CD8-positive, alpha-beta memory T cell (primary cell): ENCODE measurements around the gene TNFRSF4. TPM values are rescaled to one million over a fixed set of nuclear protein-coding genes. Genes with fewer than 3 reads are reported as not detected.

Experiments used
- CTCF ChIA-PET: fragments of 350-600 bp; sonication (Branson Sonifier 250); formaldehyde crosslinking; loops from one replicate; lab custom pipeline; 2021; ENCODE audit warnings: antibody characterized with exemption; lab: Charles Lee
- POLR2A ChIA-PET: fragments of 350-600 bp; sonication (Branson Sonifier 250); formaldehyde crosslinking; loops from one replicate; lab custom pipeline; 2021; ENCODE audit warnings: antibody characterized with exemption; lab: Charles Lee
- DNase-seq, 5 donors: peaks; one replicate each; pipeline versions ENCODE4 v3.0.0 to v3.0.0-alpha.2; 2020 to 2022; ENCODE audit warnings: mixed read lengths in 1 of 5
- H3K27ac ChIP-seq: one replicate; pipeline ENCODE4 v1.7.0; 2013; ENCODE audit warnings: low read depth, mild to moderate bottlenecking, low read length, moderate library complexity
- H3K27me3 ChIP-seq: 2 replicates; pipeline ENCODE4 v1.7.0; 2013; ENCODE audit warnings: low read length, mild to moderate bottlenecking; ENCODE audit not compliant: insufficient read depth, poor library complexity, severe bottlenecking
- H3K36me3 ChIP-seq: 2 replicates; pipeline ENCODE4 v1.7.0; 2013; ENCODE audit warnings: mild to moderate bottlenecking, low read length, moderate library complexity; ENCODE audit not compliant: insufficient read depth
- H3K4me1 ChIP-seq: 2 replicates; pipeline ENCODE4 v1.7.0; 2013; ENCODE audit warnings: mild to moderate bottlenecking, low read length, moderate library complexity; ENCODE audit not compliant: insufficient read depth
- H3K4me3 ChIP-seq: 2 replicates; pipeline ENCODE4 v1.7.0; 2013; ENCODE audit warnings: mild to moderate bottlenecking, low read length
- H3K9me3 ChIP-seq: 2 replicates; pipeline ENCODE4 v1.7.0; 2013; ENCODE audit warnings: mild to moderate bottlenecking, low read length
- H3K27ac Mint-ChIP-seq, 8 donors: one replicate each; pipeline ENCODE4 v1.8.0; 2020 to 2021; ENCODE audit warnings: mixed read lengths in 8 of 8, mild to moderate bottlenecking in 6 of 8, inconsistent platforms in 3 of 8, moderate library complexity in 3 of 8
- H3K27me3 Mint-ChIP-seq, 2 donors: one replicate each; pipeline ENCODE4 v1.8.0; 2020 to 2021; ENCODE audit warnings: mixed read lengths in 2 of 2, mild to moderate bottlenecking in 1 of 2, moderate library complexity in 1 of 2
- H3K36me3 Mint-ChIP-seq, 3 donors: one replicate each; pipeline ENCODE4 v1.8.0; 2020 to 2021; ENCODE audit warnings: mixed read lengths in 3 of 3, inconsistent platforms in 1 of 3, mild to moderate bottlenecking in 1 of 3
- H3K4me1 Mint-ChIP-seq, 3 donors: one replicate each; pipeline ENCODE4 v1.8.0; 2020 to 2021; ENCODE audit warnings: mixed read lengths in 3 of 3, inconsistent platforms in 1 of 3, mild to moderate bottlenecking in 1 of 3
- H3K4me3 Mint-ChIP-seq, 7 donors: one replicate each; pipeline ENCODE4 v1.8.0; 2020 to 2021; ENCODE audit warnings: mixed read lengths in 7 of 7, mild to moderate bottlenecking in 6 of 7, moderate library complexity in 4 of 7, inconsistent platforms in 2 of 7
- H3K9me3 Mint-ChIP-seq, 5 donors: one replicate each; pipeline ENCODE4 v1.8.0; 2020 to 2022; ENCODE audit warnings: mixed read lengths in 5 of 5, mild to moderate bottlenecking in 3 of 5, moderate library complexity in 2 of 5, inconsistent platforms in 1 of 5
- polyA plus RNA-seq: library from polyadenylated mRNA; unstranded; fragments of 300-500 nt; fragmentation: Illumina TruSeq; gene quantifications from one replicate; pipeline ENCODE4 v1.2.3, GENCODE V29; 2021
- total RNA-seq, 2 experiments: library from RNA; stranded (reverse); gene quantifications; one replicate each; pipeline ENCODE4 v1.2.3, GENCODE V29; 2021

TNFRSF4 gene
- total and polyA plus RNA-seq, 3 experiments from 2014 or later = 1.9 to 193 (median 180) TPM

GRCh38 chr1:1256956-1257871 lies 43.3 kb upstream of the TNFRSF4 start:
- Mint-ChIP-seq H3K9me3 (no peaks in the 10 kb centered on the region), H3K27ac (no peak overlapping the region), H3K36me3 (peaks cover 0 to 70% (median 5%) of the 10 kb centered on the region in 3 donors), H3K4me3 (no peak overlapping the region), H3K4me1 (peaks cover 6 to 16% (median 11%) of the 10 kb centered on the region in 3 donors), H3K27me3 (no peaks in the 10 kb centered on the region)
- no peaks in the 10 kb centered on the region for H3K4me1 ChIP-seq
- H3K4me3 ChIP-seq = no peak overlapping the region
- H3K27ac ChIP-seq = no peak overlapping the region
- no peak for DNase-seq
- ChIA-PET POLR2A (no interaction called here), CTCF (interaction anchor here (0.7 kb wide), 1 partner anchor 97 kb away, joined by 3 read pairs; no protein-coding TSS in a partner anchor)
- H3K9me3 ChIP-seq = no peaks in the 10 kb centered on the region
- no peaks in the 10 kb centered on the region for H3K27me3 ChIP-seq
- H3K36me3 ChIP-seq = peaks cover 17% of the 10 kb centered on the region

DNA sequence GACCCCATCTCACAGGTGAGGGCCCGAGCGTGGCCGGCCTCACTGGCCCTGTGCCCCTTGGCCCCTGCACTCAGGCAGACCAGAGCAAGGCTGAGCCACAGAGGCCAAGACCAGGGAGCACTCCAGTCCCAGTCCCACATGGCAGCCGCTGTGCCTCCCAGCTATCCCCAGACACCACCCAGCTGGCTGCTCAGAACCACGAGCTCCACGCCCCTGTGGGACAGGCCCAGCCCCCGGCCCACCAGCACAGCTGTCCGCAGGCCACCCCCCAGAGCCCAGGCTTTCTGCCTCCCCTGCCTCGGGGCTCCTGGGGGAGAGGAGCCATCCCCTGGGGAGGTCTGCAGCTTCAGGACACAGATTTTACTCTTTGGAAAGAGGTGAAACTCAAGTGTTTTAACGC lies 41.7 kb upstream of the TNFRSF4 start:
- Histone ChIP-seq H3K27me3 (no peaks in the 10 kb centered on the region), H3K27ac (no peak overlapping the region), H3K9me3 (no peaks in the 10 kb centered on the region), H3K36me3 (peaks cover 8% of the 10 kb centered on the region), H3K4me1 (peaks cover 9% of the 10 kb centered on the region), H3K4me3 (no peak overlapping the region)
- Mint-ChIP-seq H3K4me1 (peaks cover 7 to 15% (median 8%) of the 10 kb centered on the region in 3 donors), H3K9me3 (no peaks in the 10 kb centered on the region), H3K36me3 (peaks cover 0 to 59% (median 2%) of the 10 kb centered on the region in 3 donors), H3K27me3 (no peaks in the 10 kb centered on the region), H3K27ac (peak overlapping the region in 2 of 8 donors; percentile 14 to 66), H3K4me3 (no peak overlapping the region)
- DNase-seq = no peak
- POLR2A ChIA-PET = no interaction called here
- CTCF ChIA-PET = no interaction called here

GRCh38 chr1:1255078-1255477 lies 41.1 kb upstream of the TNFRSF4 start:
- H3K4me1 ChIP-seq = peaks cover 13% of the 10 kb centered on the region
- ChIA-PET CTCF (interaction anchor here (0.9 kb wide), 1 partner anchor 120 kb away, joined by 3 read pairs; the partner anchor contains the start of gene AURKAIP1), POLR2A (no interaction called here)
- peaks cover 5% of the 10 kb centered on the region for H3K36me3 ChIP-seq
- DNase-seq = no peak
- no peaks in the 10 kb centered on the region for H3K9me3 ChIP-seq
- no peak overlapping the region for H3K4me3 Mint-ChIP-seq
- no peaks in the 10 kb centered on the region for H3K9me3 Mint-ChIP-seq
- peaks cover 0 to 54% (median 2%) of the 10 kb centered on the region in 3 donors for H3K36me3 Mint-ChIP-seq
- H3K4me1 Mint-ChIP-seq = peaks cover 8 to 16% (median 12%) of the 10 kb centered on the region in 3 donors
- H3K27me3 Mint-ChIP-seq = no peaks in the 10 kb centered on the region
- H3K27ac ChIP-seq = no peak overlapping the region
- no peak overlapping the region for H3K27ac Mint-ChIP-seq
- no peak overlapping the region for H3K4me3 ChIP-seq
- no peaks in the 10 kb centered on the region for H3K27me3 ChIP-seq

DNA sequence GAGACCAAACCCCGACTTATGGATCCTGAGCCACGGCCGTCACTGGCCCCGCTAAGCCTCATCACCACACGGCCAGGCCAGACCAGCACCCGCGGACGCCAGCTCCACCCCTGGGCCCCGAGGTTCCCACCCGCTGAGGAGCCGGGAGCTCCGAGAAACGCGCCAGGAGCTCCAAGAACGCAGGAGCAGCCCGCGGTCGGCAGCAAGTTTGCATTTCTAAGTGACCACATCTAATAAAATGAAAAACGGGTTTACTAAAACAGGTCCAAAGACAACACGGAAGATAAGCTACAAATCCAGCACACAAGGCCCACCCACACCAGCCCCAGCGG lies 40.7 kb upstream of the TNFRSF4 start:
- Mint-ChIP-seq H3K27me3 (no peaks in the 10 kb centered on the region), H3K36me3 (peaks cover 0 to 50% (median 2%) of the 10 kb centered on the region in 3 donors), H3K9me3 (no peaks in the 10 kb centered on the region), H3K4me3 (no peak overlapping the region), H3K4me1 (peaks cover 4 to 13% (median 13%) of the 10 kb centered on the region in 3 donors), H3K27ac (no peak overlapping the region)
- Histone ChIP-seq H3K9me3 (no peaks in the 10 kb centered on the region), H3K27me3 (no peaks in the 10 kb centered on the region), H3K36me3 (peaks cover 5% of the 10 kb centered on the region), H3K27ac (no peak overlapping the region), H3K4me1 (peaks cover 13% of the 10 kb centered on the region), H3K4me3 (no peak overlapping the region)
- CTCF ChIA-PET = interaction anchor here (0.9 kb wide), 1 partner anchor 121 kb away, joined by 3 read pairs; the partner anchor contains the start of gene AURKAIP1
- DNase-seq = no peak
- POLR2A ChIA-PET = no interaction called here

DNA sequence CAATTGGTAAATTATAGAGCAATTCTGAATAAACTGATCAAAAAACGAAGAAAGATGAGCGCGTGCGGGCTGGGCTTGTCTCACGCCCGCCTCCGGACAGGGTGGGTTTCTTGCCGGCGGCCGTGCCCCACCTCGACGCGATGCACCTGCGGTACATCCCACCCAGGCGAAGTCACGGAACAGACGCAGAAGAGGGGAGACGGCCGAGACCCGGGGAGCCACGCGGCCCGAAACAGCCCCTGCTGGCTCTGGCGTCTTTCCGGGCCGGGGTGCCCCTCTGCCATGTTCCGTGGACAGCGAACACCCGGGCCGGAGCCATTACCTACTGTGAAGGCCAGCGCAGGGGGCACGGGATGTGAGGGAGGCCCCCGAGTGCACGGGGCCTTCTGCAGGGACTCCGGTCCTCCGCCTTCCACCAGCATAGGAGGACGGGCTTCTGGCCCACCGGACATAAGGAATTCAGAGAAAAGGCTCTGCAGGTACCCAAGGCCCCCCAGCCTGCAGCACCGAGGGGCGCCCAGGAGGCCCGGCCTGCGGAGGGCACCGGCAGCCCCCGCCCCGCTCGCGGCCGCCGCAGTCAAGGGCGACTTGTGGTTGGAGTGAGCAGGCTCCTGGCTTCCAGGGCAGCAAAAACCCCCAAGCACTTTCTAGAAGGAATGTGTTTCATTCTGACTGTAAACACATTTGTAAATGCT lies 40.2 kb upstream of the TNFRSF4 start:
- CTCF ChIA-PET = no interaction called here
- Histone ChIP-seq H3K36me3 (peaks cover 3% of the 10 kb centered on the region), H3K27ac (no peak overlapping the region), H3K9me3 (no peaks in the 10 kb centered on the region), H3K4me1 (peaks cover 13% of the 10 kb centered on the region), H3K4me3 (no peak overlapping the region), H3K27me3 (no peaks in the 10 kb centered on the region)
- H3K36me3 Mint-ChIP-seq = peaks cover 0 to 45% (median 2%) of the 10 kb centered on the region in 3 donors
- no peaks in the 10 kb centered on the region for H3K27me3 Mint-ChIP-seq
- H3K9me3 Mint-ChIP-seq = no peaks in the 10 kb centered on the region
- no peak for DNase-seq
- peaks cover 3 to 14% (median 13%) of the 10 kb centered on the region in 3 donors for H3K4me1 Mint-ChIP-seq
- H3K4me3 Mint-ChIP-seq = no peak overlapping the region
- POLR2A ChIA-PET = no interaction called here
- H3K27ac Mint-ChIP-seq = no peak overlapping the region

DNA sequence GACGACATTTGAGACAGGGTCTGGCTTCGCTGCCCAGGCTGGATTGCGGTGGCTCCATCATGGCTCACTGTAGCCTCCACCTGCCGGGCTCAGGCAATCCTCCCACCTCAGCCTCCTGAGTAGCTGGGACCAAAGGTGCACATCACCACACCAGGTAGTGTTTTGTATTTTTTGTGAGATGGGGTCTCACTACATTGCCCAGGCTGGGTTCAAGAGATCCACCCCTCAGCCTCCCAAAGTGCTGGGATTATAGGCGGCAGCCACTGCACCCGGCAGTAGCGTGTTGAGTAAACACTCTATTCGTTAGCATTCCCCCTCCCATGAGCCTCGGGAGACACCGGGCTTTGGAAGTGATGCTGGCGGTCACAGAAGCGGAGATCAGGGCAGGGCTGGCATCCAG lies 39.4 kb upstream of the TNFRSF4 start:
- no peak overlapping the region for H3K4me3 ChIP-seq
- H3K4me1 ChIP-seq = peaks cover 13% of the 10 kb centered on the region
- CTCF ChIA-PET = no interaction called here
- peak overlapping the region in 1 of 8 donors; percentile 14 for H3K27ac Mint-ChIP-seq
- peaks cover 3 to 14% (median 13%) of the 10 kb centered on the region in 3 donors for H3K4me1 Mint-ChIP-seq
- H3K27me3 ChIP-seq = no peaks in the 10 kb centered on the region
- H3K27ac ChIP-seq = no peak overlapping the region
- no peak for DNase-seq
- H3K9me3 ChIP-seq = no peaks in the 10 kb centered on the region
- no peak overlapping the region for H3K4me3 Mint-ChIP-seq
- H3K36me3 ChIP-seq = no peaks in the 10 kb centered on the region
- no peaks in the 10 kb centered on the region for H3K9me3 Mint-ChIP-seq
- POLR2A ChIA-PET = no interaction called here
- H3K27me3 Mint-ChIP-seq = no peaks in the 10 kb centered on the region
- H3K36me3 Mint-ChIP-seq = peaks cover 0 to 41% (median 2%) of the 10 kb centered on the region in 3 donors

- H3K27ac ChIP-seq = no peak overlapping the region
- Mint-ChIP-seq H3K4me3 (peak overlapping the region in 6 of 7 donors; percentile 0 to 69 (median 55)), H3K27me3 (no peaks in the 10 kb centered on the region), H3K36me3 (peaks cover 0 to 28% (median 2%) of the 10 kb centered on the region in 3 donors), H3K27ac (peak overlapping the region; percentile 50 to 97 (median 90)), H3K9me3 (no peaks in the 10 kb centered on the region), H3K4me1 (peaks cover 3 to 14% (median 13%) of the 10 kb centered on the region in 3 donors)
- peaks cover 13% of the 10 kb centered on the region for H3K4me1 ChIP-seq
- H3K4me3 ChIP-seq = peak overlapping the region; percentile 7
- H3K9me3 ChIP-seq = no peaks in the 10 kb centered on the region
- peaks cover 2% of the 10 kb centered on the region for H3K27me3 ChIP-seq
- H3K36me3 ChIP-seq = no peaks in the 10 kb centered on the region
- peak in 4 of 5 donors; percentile 50 to 82 (median 66) for DNase-seq
- ChIA-PET POLR2A (no interaction called here), CTCF (interaction anchor here (1.0 to 1.2 kb wide), 4 partner anchors 23 to 128 kb away, joined by 3 to 6 read pairs (median 4); no protein-coding TSS in a partner anchor)
Observed at GRCh38 chr1:1250786-1251284, 36.9 kb upstream of the TNFRSF4 start.
